Prostate gland (tissue), 2 donors: ENCODE measurements around the gene COL4A3. TPM values are rescaled to one million over a fixed set of nuclear protein-coding genes. Genes with fewer than 3 reads are reported as not detected.
"Not testable (repeated sequence)": the region's sequence is repeated elsewhere in the genome, so short reads cannot be mapped to it uniquely, and the experiment has no call there.

Source experiments
- DNase-seq: peaks from one replicate; pipeline ENCODE4 v3.0.0-alpha.2; 2019; ENCODE audit warnings: low spot score
- H3K27ac ChIP-seq, 2 donors: fragments of 200-600 bp; sonication (generic); 2 replicates each; pipeline ENCODE4 v1.5.1; 2017 to 2019
- H3K27me3 ChIP-seq: fragments of 200-600 bp; sonication (generic); replicated peaks from 2 replicates; pipeline ENCODE4 v1.5.1; 2019; ENCODE audit not compliant: insufficient read depth
- H3K36me3 ChIP-seq, 2 donors: fragments of 200-600 bp; sonication (generic); 1 replicate in 1 of 2; 2 replicates in 1 of 2; pipeline versions ENCODE4 v1.5.1 to v1.8.1; 2017 to 2019
- H3K4me1 ChIP-seq: fragments of 200-600 bp; sonication (generic); replicated peaks from 2 replicates; pipeline ENCODE4 v1.5.1; 2019
- H3K4me3 ChIP-seq, 2 donors: fragments of 200-600 bp; sonication (generic); 2 replicates each; pipeline ENCODE4 v1.5.1; 2017 to 2019
- H3K9me3 ChIP-seq: fragments of 200-600 bp; sonication (generic); 2 replicates; pipeline ENCODE4 v1.5.1; 2017
- CTCF ChIP-seq, 4 experiments: fragments of 200-600 bp in 2 of 4; fragments of 450-650 bp in 2 of 4; sonication (generic) in 2 of 4; IDR thresholded peaks; 1 replicate in 3 of 4; 2 replicates in 1 of 4; pipeline ENCODE4 v1.5.1; 2016 to 2019; ENCODE audit warnings: antibody characterized with exemption in 4 of 4, mild to moderate bottlenecking in 2 of 4, moderate library complexity in 2 of 4
- POLR2A ChIP-seq: fragments of 450-650 bp; IDR thresholded peaks from one replicate; pipeline ENCODE4 v1.6.1; 2016; ENCODE audit warnings: antibody characterized with exemption, mild to moderate bottlenecking
- POLR2AphosphoS5 ChIP-seq: sonication (generic); formaldehyde crosslinking; IDR thresholded peaks from one replicate; pipeline ENCODE4 v1.6.1; 2017; ENCODE audit warnings: antibody characterized with exemption
- WGBS: methylation state at CpG from one replicate; pipeline ENCODE4 v1.1.5; 2018; 5-methylcytosine and 5-hydroxymethylcytosine counted together
- intact Hi-C: fragments of 100-400 bp; cut with DNase I; formaldehyde crosslinking; loops from one replicate; pipeline ENCODE4 v1.14.2; 2022
- total RNA-seq, 2 donors: library from RNA; depleted of rRNA; stranded (reverse); fragments of >200 nt; gene quantifications; one replicate each; pipeline ENCODE4 v1.1.0, GENCODE V29; 2016

The COL4A3 gene
- total RNA-seq, 2 donors from 2014 or later = 3.5 to 7.0 TPM

- intact Hi-C loops = no loop called here
- H3K9me3 ChIP-seq = no peaks in the 10 kb centered on the region
- 51% methylated on average over 1 of the region's 1 CpG for WGBS
- no peak for DNase-seq
- H3K4me1 ChIP-seq = no peaks in the 10 kb centered on the region
- no peak overlapping the region for H3K27ac ChIP-seq
- no peak for TF ChIP-seq POLR2AphosphoS5
- no peak for TF ChIP-seq POLR2A
- no peak for TF ChIP-seq CTCF (IDR thresholded peaks at IDR 0.05)
- no peaks in the 10 kb centered on the region for H3K27me3 ChIP-seq
- no peaks in the 10 kb centered on the region for H3K36me3 ChIP-seq
- no peak overlapping the region for H3K4me3 ChIP-seq
Observed at GRCh38 chr2:227221120-227221519, 56.7 kb downstream of the COL4A3 start.

GRCh38 chr2:227222292-227222691, 57.9 kb downstream of the COL4A3 start:
- Histone ChIP-seq H3K4me1 (no peaks in the 10 kb centered on the region), H3K4me3 (no peak overlapping the region), H3K27me3 (no peaks in the 10 kb centered on the region), H3K36me3 (no peaks in the 10 kb centered on the region), H3K27ac (no peak overlapping the region), H3K9me3 (no peaks in the 10 kb centered on the region)
- 46% methylated on average over 4 of the region's 4 CpGs for WGBS
- no peak for DNase-seq
- TF ChIP-seq POLR2AphosphoS5 = no peak
- TF ChIP-seq POLR2A = no peak
- no peak for TF ChIP-seq CTCF (IDR thresholded peaks at IDR 0.05)
- intact Hi-C loops = no loop called here

GRCh38 chr2:227225641-227226040, 61.2 kb downstream of the COL4A3 start:
- H3K27ac ChIP-seq, H3K4me3 ChIP-seq, H3K27me3 ChIP-seq, H3K9me3 ChIP-seq, H3K36me3 ChIP-seq, DNase-seq, intact Hi-C loops, H3K4me1 ChIP-seq: not testable (repeated sequence)
- 90% methylated on average over 6 of the region's 6 CpGs for WGBS

- peak; percentile 63 for DNase-seq
- Histone ChIP-seq H3K27me3 (no peaks in the 10 kb centered on the region), H3K9me3 (no peaks in the 10 kb centered on the region), H3K27ac (no peak overlapping the region), H3K4me1 (no peaks in the 10 kb centered on the region), H3K4me3 (no peak overlapping the region), H3K36me3 (no peaks in the 10 kb centered on the region)
- TF ChIP-seq POLR2A (no peak), POLR2AphosphoS5 (peak; percentile 39), CTCF (IDR thresholded peaks at IDR 0.05) (no peak)
- 27% methylated on average over 12 of the region's 14 CpGs for WGBS
- intact Hi-C loops = no loop called here
Observed at GRCh38 chr2:227228061-227228667, 63.7 kb downstream of the COL4A3 start.

- Histone ChIP-seq H3K4me1 (no peaks in the 10 kb centered on the region), H3K27me3 (no peaks in the 10 kb centered on the region), H3K36me3 (no peaks in the 10 kb centered on the region), H3K27ac (no peak overlapping the region), H3K4me3 (no peak overlapping the region), H3K9me3 (no peaks in the 10 kb centered on the region)
- TF ChIP-seq CTCF (IDR thresholded peaks at IDR 0.05) = no peak
- no peak for TF ChIP-seq POLR2A
- TF ChIP-seq POLR2AphosphoS5 = no peak
- DNase-seq = no peak
- 91% methylated on average over 2 of the region's 2 CpGs for WGBS
- intact Hi-C loops = no loop called here
Observed at GRCh38 chr2:227230151-227230550, 65.7 kb downstream of the COL4A3 start.
